CD14-positive monocyte (primary cell): ENCODE measurements around the gene SMC2. TPM values are rescaled to one million over a fixed set of nuclear protein-coding genes. Genes with fewer than 3 reads are reported as not detected.

ENCODE experiments used
- DNase-seq, 3 donors: peaks; one replicate each; pipeline ENCODE4 v3.0.0-alpha.2; 2011 to 2022
- H2AFZ ChIP-seq: 2 replicates; pipeline ENCODE4 v1.6.0; 2012; ENCODE audit warnings: mild to moderate bottlenecking, low read depth, low read length, inconsistent platforms; ENCODE audit not compliant: insufficient read depth, poor library complexity, severe bottlenecking
- H3K27ac ChIP-seq, 2 donors: 1 replicate in 1 of 2; 2 replicates in 1 of 2; pipeline ENCODE4 v1.5.1; 2012 to 2013; ENCODE audit warnings: low read length in 2 of 2, control low read depth in 1 of 2, inconsistent platforms in 1 of 2, low read depth in 1 of 2, mild to moderate bottlenecking in 1 of 2
- H3K27me3 ChIP-seq, 2 donors: one replicate each; pipeline versions ENCODE4 v1.6.0 to v1.6.1; 2011 to 2013; ENCODE audit warnings: low read length in 2 of 2; ENCODE audit not compliant: control insufficient read depth in 2 of 2, insufficient read depth in 2 of 2
- H3K36me3 ChIP-seq, 2 donors: replicated peaks in 1 of 2; 1 replicate in 1 of 2; 2 replicates in 1 of 2; pipeline versions ENCODE4 v1.5.1 to v1.6.1; 2012 to 2013; ENCODE audit warnings: low read length in 2 of 2, control low read depth in 1 of 2, inconsistent platforms in 1 of 2, mild to moderate bottlenecking in 1 of 2; ENCODE audit not compliant: insufficient read depth in 2 of 2, control insufficient read depth in 1 of 2
- H3K4me1 ChIP-seq, 2 donors: 1 replicate in 1 of 2; 2 replicates in 1 of 2; pipeline versions ENCODE4 v1.5.1 to v1.6.1; 2012 to 2013; ENCODE audit warnings: low read length in 2 of 2, control low read depth in 1 of 2, inconsistent platforms in 1 of 2, mild to moderate bottlenecking in 1 of 2, moderate library complexity in 1 of 2; ENCODE audit not compliant: insufficient read depth in 2 of 2, control insufficient read depth in 1 of 2
- H3K4me2 ChIP-seq: replicated peaks from 2 replicates; pipeline ENCODE3; 2012; ENCODE audit warnings: low read length, moderate library complexity, mild to moderate bottlenecking; ENCODE audit not compliant: poor library complexity, severe bottlenecking; ENCODE audit errors: extremely low read depth
- H3K4me3 ChIP-seq, 3 experiments: fragments of 200-600 bp in 1 of 3; sonication (generic) in 1 of 3; replicated peaks in 1 of 3; 1 replicate in 2 of 3; 2 replicates in 1 of 3; pipeline ENCODE4 v1.5.1; 2011 to 2013; ENCODE audit warnings: low read length in 3 of 3, mild to moderate bottlenecking in 3 of 3, control low read depth in 2 of 3, low read depth in 2 of 3, inconsistent platforms in 1 of 3, moderate library complexity in 1 of 3
- H3K79me2 ChIP-seq: 2 replicates; pipeline ENCODE4 v1.6.0; 2012; ENCODE audit warnings: mild to moderate bottlenecking, control low read depth, inconsistent platforms, low read length, moderate library complexity; ENCODE audit not compliant: insufficient read depth
- H3K9ac ChIP-seq: 2 replicates; pipeline ENCODE4 v1.6.0; 2017; ENCODE audit warnings: low read length, mild to moderate bottlenecking; ENCODE audit not compliant: insufficient read depth, poor library complexity, severe bottlenecking
- H3K9me3 ChIP-seq, 2 donors: replicated peaks in 1 of 2; 1 replicate in 1 of 2; 2 replicates in 1 of 2; pipeline versions ENCODE4 v1.5.1 to v1.6.1; 2012 to 2013; ENCODE audit warnings: low read length in 2 of 2, control low read depth in 1 of 2; ENCODE audit not compliant: control insufficient read depth in 1 of 2, insufficient read depth in 1 of 2
- H4K20me1 ChIP-seq: 2 replicates; pipeline ENCODE4 v1.6.0; 2012; ENCODE audit warnings: mild to moderate bottlenecking, low read length, control low read depth, moderate library complexity; ENCODE audit not compliant: insufficient read depth
- H3K27ac Mint-ChIP-seq, 7 donors: one replicate each; pipeline ENCODE4 v1.8.0; 2020; ENCODE audit warnings: mild to moderate bottlenecking in 7 of 7, mixed read lengths in 7 of 7, moderate library complexity in 6 of 7, inconsistent platforms in 2 of 7
- H3K27me3 Mint-ChIP-seq, 3 donors: one replicate each; pipeline ENCODE4 v1.8.0; 2021 to 2022; ENCODE audit warnings: low read depth in 3 of 3, mild to moderate bottlenecking in 3 of 3, mixed read lengths in 3 of 3, moderate library complexity in 3 of 3, inconsistent platforms in 1 of 3
- H3K36me3 Mint-ChIP-seq, 2 donors: one replicate each; pipeline ENCODE4 v1.8.0; 2020; ENCODE audit warnings: mixed read lengths in 2 of 2, inconsistent platforms in 1 of 2, mild to moderate bottlenecking in 1 of 2
- H3K4me1 Mint-ChIP-seq: one replicate; pipeline ENCODE4 v1.8.0; 2020; ENCODE audit warnings: mild to moderate bottlenecking, mixed read lengths
- H3K4me3 Mint-ChIP-seq, 2 donors: one replicate each; pipeline ENCODE4 v1.8.0; 2020; ENCODE audit warnings: mild to moderate bottlenecking in 2 of 2, mixed read lengths in 2 of 2, moderate library complexity in 1 of 2
- H3K9me3 Mint-ChIP-seq, 7 donors: one replicate each; pipeline ENCODE4 v1.8.0; 2020 to 2022; ENCODE audit warnings: mixed read lengths in 7 of 7, mild to moderate bottlenecking in 6 of 7, moderate library complexity in 6 of 7, inconsistent platforms in 2 of 7
- WGBS: methylation state at CpG from one replicate; pipeline ENCODE4 v1.1.5; 2013; ENCODE audit warnings: missing lambda C conversion rate; ENCODE audit not compliant: insufficient coverage; 5-methylcytosine and 5-hydroxymethylcytosine counted together
- intact Hi-C, 2 donors: fragments of 100-400 bp; cut with micrococcal nuclease; formaldehyde crosslinking; loops; one replicate each; pipeline versions ENCODE4 v1.15.0 to v1.15.1; 2023
- polyA plus RNA-seq, 3 donors: library from polyadenylated mRNA; depleted of rRNA in 1 of 3; unstranded in 2 of 3; stranded (reverse) in 1 of 3; fragments of 300-500 nt in 2 of 3; fragments of >200 nt in 1 of 3; fragmentation: Illumina TruSeq in 2 of 3; gene quantifications; 1 replicate in 2 of 3; 2 replicates in 1 of 3; pipeline ENCODE4 v1.2.3, GENCODE V29; 2012 to 2021
- TF ChIP-seq, protein P1 (sequence below): fragments of 200-600 bp; IDR thresholded peaks from one replicate; pipeline ENCODE4 v1.8.0; 2022; ENCODE audit warnings: antibody characterized with exemption, mild to moderate bottlenecking

SMC2 gene
- polyA plus RNA-seq, 3 donors = 0.77 to 3.6 (median 2.7) TPM

DNA sequence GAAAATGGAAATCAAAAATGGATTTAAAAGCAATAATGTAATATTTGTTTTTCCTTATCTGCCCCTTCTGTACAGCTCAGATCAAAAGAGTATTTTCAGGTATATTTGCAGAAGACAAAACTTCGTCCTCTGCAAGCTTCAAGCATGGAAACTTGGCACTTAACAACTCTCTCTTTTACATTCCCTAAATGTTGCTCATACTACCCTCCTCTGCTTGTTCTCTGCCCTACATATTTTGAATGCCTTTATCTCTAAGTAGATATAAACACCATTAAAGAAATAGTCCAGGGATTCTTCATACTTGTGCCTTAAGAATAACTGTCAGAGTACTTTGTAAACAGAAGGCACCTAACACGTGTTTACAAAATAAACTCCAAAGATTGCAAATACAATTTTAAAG lies 19.2 kb upstream of the SMC2 start:
- 100% methylated on average over 1 of the region's 2 CpGs for WGBS

DNA sequence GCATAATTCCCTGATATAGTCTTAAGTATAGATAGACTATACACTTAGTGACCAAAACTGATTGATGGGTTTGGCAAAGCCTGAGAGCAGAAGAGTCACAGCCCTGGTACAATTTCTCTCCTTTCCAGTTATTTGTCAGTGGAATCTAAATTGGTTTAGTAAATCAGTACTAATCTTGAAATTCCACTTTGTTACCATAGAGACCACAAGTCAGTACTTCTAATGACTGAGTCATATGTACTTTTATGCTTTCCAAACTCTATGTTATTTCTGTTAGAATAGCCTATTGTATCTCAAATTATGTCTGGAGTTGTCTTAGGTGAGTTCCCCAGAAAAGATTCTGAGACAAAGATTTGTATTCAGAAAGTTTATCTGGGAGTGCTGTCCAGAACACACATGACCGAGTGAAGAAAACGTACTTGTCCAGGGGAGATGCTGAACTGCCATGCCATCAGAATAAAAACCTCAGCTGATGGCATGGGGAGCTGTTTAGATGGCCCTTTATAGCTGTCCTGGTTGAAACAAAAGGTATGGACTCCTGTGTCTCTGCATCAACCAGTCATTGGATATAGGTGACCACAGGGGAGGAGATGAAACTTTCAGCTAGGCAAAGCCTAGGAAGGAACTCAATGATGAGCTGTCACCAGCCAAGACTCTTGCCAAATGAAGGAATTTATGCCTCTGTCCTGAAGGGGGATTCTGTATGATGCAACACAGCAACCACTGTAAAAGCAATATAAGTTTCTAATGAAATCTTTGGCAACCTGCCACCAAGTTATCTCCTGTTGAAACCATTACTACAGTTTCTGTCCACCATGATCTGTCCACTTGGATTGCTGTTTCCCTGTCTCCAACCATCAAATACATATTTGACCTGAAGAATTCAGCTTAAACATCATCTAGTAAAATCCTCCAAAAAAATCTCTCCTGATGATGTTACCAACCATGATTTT lies 18.0 kb upstream of the SMC2 start:
- Histone ChIP-seq H3K27me3 (no peaks in the 10 kb centered on the region), H3K9me3 (peaks cover 0 to 6% of the 10 kb centered on the region in 2 donors), H3K4me1 (no peaks in the 10 kb centered on the region), H4K20me1 (no peaks in the 10 kb centered on the region), H2AFZ (no peak overlapping the region), H3K79me2 (no peaks in the 10 kb centered on the region), H3K27ac (no peak overlapping the region), H3K4me2 (no peak overlapping the region), H3K36me3 (no peaks in the 10 kb centered on the region), H3K9ac (no peak overlapping the region), H3K4me3 (no peak overlapping the region)
- TF ChIP-seq, protein P1, sequence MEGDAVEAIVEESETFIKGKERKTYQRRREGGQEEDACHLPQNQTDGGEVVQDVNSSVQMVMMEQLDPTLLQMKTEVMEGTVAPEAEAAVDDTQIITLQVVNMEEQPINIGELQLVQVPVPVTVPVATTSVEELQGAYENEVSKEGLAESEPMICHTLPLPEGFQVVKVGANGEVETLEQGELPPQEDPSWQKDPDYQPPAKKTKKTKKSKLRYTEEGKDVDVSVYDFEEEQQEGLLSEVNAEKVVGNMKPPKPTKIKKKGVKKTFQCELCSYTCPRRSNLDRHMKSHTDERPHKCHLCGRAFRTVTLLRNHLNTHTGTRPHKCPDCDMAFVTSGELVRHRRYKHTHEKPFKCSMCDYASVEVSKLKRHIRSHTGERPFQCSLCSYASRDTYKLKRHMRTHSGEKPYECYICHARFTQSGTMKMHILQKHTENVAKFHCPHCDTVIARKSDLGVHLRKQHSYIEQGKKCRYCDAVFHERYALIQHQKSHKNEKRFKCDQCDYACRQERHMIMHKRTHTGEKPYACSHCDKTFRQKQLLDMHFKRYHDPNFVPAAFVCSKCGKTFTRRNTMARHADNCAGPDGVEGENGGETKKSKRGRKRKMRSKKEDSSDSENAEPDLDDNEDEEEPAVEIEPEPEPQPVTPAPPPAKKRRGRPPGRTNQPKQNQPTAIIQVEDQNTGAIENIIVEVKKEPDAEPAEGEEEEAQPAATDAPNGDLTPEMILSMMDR = no peak
- Mint-ChIP-seq H3K27ac (no peak overlapping the region), H3K27me3 (peaks cover 0 to 2% (median 0%) of the 10 kb centered on the region in 3 donors), H3K36me3 (no peaks in the 10 kb centered on the region), H3K4me1 (no peaks in the 10 kb centered on the region), H3K4me3 (no peak overlapping the region), H3K9me3 (peaks cover 0 to 9% (median 3%) of the 10 kb centered on the region in 7 donors)
- WGBS = 81% methylated on average over 2 of the region's 2 CpGs
- peak in 1 of 3 donors; percentile 51 for DNase-seq
- intact Hi-C loops = no loop called here

More for the DNA sequence above, 19.2 kb upstream of the SMC2 start:
- Histone ChIP-seq H3K4me3 (no peak overlapping the region), H4K20me1 (no peaks in the 10 kb centered on the region), H3K9me3 (peaks cover 0 to 3% of the 10 kb centered on the region in 2 donors), H3K36me3 (no peaks in the 10 kb centered on the region), H3K27me3 (no peaks in the 10 kb centered on the region), H3K27ac (no peak overlapping the region), H3K4me2 (no peak overlapping the region), H3K9ac (no peak overlapping the region), H3K4me1 (no peaks in the 10 kb centered on the region), H3K79me2 (no peaks in the 10 kb centered on the region), H2AFZ (no peak overlapping the region)
- peaks cover 0 to 2% (median 0%) of the 10 kb centered on the region in 3 donors for H3K27me3 Mint-ChIP-seq
- no peaks in the 10 kb centered on the region for H3K4me1 Mint-ChIP-seq
- TF ChIP-seq, protein P1 = no peak
- DNase-seq = no peak
- no peaks in the 10 kb centered on the region for H3K36me3 Mint-ChIP-seq
- intact Hi-C loops = no loop called here
- H3K4me3 Mint-ChIP-seq = no peak overlapping the region
- H3K27ac Mint-ChIP-seq = no peak overlapping the region
- H3K9me3 Mint-ChIP-seq = peaks cover 0 to 8% (median 3%) of the 10 kb centered on the region in 7 donors
